Measurements from ENCODE around the gene DIP2B. TPM values are rescaled to one million over a fixed set of nuclear protein-coding genes. Genes with fewer than 3 reads are reported as not detected.

The DIP2B gene
- polyA plus RNA-seq, 10 donors, result 14.4 to 26.2 (median 18.3) TPM

DNA sequence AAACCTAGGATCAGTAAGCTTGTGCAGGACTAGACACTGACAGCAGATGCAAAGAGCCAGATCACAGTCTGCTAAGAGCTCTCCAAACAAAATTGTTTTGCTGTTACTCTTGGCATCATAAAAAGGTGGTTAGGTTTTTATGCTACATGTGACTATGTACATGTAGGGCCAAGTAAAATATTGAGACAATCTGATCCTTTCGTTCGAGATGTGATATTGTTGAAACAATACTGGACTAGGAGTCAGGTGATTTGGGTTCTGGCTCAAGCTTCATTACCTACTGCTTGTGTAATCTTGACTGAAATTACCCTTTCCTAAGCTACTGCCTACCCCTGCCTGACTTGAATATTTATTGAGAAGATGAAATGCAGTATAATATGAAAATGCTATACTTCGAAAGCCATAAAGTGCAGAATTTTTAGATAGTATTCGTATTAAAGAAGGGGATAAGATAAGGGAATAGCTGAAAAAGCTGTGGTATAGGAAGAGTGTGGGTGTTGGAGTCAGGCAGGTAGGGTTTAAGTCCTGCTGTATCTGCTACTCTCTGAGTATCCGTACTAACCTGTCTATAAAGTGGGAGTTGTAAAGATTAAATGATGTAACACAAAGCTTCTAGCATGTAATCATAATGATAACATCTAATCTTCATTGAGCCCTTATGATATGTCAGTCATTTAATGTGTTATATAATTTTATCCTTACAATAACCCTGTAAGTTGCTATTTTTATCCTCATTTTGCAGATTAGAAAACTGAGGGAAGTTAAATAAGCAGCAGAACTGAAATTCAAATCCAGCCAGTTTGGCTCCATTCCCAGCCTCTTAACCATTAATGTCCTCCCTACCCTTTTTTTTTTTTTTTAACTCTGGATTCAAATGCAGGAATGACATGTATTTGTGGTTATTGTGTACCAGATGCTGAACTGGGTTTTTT, 220.5 kb downstream of the DIP2B start:
- peak in 1 of 3 donors; percentile 6 for DNase-seq

DNA sequence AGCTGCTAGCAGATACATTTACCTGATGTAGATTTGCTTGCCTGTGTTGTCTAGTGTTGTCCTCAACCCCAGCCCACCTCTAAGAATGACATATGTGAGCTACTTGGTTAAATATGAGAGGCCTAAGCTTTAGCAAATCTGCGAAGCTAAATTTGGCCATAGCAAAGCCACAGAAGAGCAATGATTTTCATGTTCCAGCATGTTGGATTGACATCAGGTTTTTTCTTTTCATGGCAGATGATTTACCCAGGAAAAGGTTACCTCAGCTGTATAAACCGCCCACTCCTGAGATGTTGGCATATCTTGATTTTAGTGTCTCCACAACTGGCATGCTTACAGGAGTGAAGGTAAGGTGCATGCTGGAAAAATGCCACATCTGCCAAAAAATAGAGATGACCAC, 222.7 kb downstream of the DIP2B start:
- DNase-seq, result no peak

- DNase-seq, result no peak
These were observed 223.6 kb downstream of the DIP2B start for GRCh38 chr12:50728417-50728816.

- DNase-seq, result no peak
These were observed 224.1 kb downstream of the DIP2B start for GRCh38 chr12:50728841-50729240.

DNA sequence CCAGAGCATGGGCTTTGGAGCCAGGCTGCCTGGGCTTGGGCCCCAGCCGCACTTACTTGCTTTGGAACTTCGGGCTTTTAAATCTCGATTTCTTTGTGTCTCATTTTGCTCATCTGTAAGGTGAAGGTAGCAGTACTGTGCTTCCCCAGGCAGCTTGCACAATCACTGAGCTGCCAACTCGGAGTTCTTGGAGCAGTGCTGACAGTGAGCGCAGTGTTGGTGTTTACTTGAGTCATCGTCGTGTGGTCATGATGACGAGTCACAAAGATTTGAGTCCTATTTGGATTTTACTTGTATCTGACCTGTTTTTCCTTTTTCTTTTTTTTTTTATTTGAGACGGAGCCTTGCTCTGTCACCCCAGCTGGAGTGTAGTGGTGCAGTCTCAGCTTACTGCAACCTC, 227.8 kb downstream of the DIP2B start:
- peak in 1 of 3 donors; percentile 29 for DNase-seq

- no peak for DNase-seq
These were observed 228.9 kb downstream of the DIP2B start for GRCh38 chr12:50733706-50734105.

DNA sequence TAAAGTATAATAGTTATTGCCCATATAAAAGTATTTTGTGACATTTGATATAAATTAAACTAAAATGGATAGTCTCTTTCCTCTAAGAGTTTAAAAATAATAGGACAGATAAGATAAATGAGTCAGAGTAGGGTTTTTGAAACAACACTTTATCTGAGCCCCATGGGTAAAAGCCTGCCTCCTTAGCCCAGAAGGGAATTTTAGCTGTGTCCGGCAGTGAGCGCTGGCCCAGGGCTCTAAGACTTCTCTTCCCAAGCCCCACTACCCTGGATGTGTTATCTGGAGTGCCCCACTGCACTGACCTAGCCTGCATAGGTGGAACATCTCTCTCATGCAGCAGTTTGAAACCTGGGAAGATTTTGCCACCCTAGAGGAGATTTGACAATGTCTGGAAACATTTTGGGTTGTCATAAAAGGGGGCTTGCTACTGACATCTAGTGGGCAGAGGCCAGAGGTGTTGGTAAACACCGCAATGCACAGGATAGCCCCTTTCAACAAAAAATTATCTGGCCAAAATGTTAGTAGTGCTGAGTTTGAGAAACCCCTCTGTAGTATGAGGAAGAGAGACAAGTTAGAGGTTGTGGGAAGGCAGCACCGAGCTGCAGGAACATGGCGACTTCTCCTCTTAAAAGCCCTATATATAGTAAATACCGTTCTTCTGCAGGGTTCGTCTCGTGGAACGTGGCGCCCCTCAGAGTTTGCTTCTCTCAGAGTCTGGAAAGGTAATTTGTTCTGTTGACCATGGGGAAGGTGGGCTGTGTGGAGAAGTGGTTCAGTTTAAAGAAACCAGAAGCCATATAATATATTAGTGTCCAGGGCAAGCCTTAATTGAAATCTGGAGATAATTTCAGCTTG, 229.9 kb downstream of the DIP2B start:
- DNase-seq, result peak; percentile 21 to 70 (median 31)

GRCh38 chr12:50739611-50740010, 234.8 kb downstream of the DIP2B start:
- DNase-seq, result no peak

DNA sequence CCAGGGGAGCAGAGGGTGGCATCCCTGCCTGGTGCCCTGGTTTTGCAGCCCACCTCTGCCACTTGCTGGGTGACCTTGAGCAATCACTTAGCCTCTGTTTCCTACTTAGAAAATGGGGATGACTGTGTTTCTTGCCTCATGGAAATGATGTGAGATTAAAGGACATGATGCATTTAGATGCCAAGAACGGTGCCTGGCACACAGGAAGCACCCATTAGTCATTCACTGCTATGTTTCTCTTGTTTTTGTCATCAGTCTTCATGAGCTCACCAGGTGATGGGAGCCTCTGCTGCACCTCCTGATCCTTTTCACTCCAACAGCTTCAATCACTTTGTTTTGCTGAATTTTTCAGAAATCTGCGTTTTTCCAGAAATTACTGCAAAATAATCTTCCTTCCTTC, 235.5 kb downstream of the DIP2B start:
- no peak for DNase-seq

- no peak for DNase-seq
These were observed 238.0 kb downstream of the DIP2B start for GRCh38 chr12:50742776-50743175.

DNA sequence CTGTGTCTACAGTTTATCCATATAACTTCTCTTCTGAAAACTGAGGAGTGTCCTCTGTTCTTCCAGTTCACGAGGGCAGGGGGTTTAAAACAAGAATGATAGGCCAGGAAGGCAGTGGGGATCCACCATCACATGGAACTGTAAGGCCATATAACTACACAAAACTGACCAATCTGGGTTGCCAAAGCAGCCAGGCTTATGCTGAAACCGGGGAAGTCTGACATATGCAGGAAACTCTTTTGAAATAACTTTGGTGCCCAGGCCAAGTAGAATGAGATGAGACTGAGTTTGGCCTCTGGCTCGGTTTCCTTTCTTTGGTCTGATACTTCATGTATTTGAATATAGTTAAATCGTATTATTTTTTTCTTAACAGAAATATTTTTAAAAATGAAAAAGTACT, 241.1 kb downstream of the DIP2B start:
- no peak for DNase-seq

GRCh38 chr12:50746431-50746830, 241.6 kb downstream of the DIP2B start:
- no peak for DNase-seq

- no peak for DNase-seq
These were observed 243.0 kb downstream of the DIP2B start for GRCh38 chr12:50747817-50748216.

- DNase-seq, result no peak
These were observed 244.7 kb downstream of the DIP2B start for GRCh38 chr12:50749459-50749882.

GRCh38 chr12:50750366-50750765, 245.6 kb downstream of the DIP2B start:
- no peak for DNase-seq

DNA sequence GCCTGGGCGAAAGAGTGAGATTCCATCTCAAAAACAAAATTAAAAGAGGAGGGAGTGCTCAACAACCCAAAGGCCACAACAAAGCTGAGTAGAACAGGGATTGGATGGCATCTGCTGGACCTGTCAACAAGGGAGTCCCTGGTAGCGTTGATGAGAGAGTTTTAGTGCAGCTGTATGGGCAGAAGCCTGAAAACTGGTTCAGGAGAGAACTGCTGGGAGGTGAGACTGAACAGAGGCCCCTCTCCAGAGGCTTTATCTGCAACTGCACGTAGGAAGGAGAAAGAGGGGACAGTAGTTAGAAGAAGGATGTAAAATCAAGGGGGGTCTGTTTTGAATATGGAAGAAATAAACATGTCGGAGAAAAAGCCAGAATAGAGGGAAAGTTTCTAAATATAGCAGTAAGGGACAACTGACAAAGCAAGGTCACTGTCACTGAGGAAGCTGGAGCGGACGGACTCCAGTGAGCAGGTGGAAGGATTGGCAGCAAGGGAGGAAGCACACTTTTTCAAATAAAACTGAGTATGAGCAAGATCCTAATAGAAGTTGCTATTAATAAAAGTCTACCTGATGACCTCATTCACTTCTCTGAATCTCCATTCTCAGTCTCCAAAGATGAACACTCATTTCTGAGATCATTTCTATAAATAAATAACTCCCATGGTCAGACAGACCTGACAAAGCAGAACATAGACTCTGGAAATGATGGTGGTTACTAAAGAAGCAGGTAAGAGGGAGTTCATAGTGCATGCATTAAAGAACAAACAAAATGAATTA, 247.3 kb downstream of the DIP2B start:
- no peak for DNase-seq

DNA sequence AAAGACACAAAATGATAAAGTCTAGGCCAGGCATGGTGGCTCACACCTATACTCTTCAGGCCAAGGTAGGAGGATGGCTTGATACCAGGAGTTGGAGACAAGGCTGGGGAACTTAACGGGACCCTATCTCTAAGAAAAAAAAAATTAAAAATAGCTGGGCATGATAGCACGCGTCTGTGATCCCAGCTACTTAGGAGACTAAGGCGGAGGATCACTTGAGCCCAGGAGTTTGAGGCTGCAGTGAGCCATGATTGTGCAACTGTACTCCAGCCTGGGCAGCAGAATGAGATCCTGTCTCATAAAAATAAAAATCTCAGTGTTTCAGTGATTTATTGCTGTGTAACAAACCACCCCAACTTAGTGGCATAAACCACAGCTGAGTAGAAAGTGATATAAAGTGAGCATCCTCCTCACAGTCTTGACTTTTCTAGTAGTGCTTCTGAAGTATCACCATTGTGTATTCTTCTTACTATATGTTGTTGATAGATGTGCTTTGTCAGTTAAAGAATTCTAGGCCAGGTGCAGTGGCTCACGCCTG, 248.5 kb downstream of the DIP2B start:
- no peak for DNase-seq

- peak; percentile 92 to 98 (median 95) for DNase-seq
These were observed 259.0 kb downstream of the DIP2B start, which contains the start of gene ATF1 for GRCh38 chr12:50763639-50764285. ATF1 (plus strand) TSS chr12:50764101; CDS start chr12:50780146, 16,045 bp downstream.

- DNase-seq, result peak; percentile 38 to 86 (median 66)
These were observed 259.7 kb downstream of the DIP2B start for GRCh38 chr12:50764286-50765094.

Measured in muscle of back (tissue), 11 donors.